Peyer's patch (tissue), 4 donors: ENCODE measurements around the gene ZNF19.

Experiments used
- CTCF ChIP-seq, 6 experiments: fragments of 450-650 bp in 4 of 6; fragments of 200-600 bp in 2 of 6; sonication (generic) in 1 of 6; IDR thresholded peaks; one replicate each; pipeline ENCODE4 v1.5.1; 2017 to 2019; ENCODE audit warnings: antibody characterized with exemption in 6 of 6, mild to moderate bottlenecking in 3 of 6, moderate library complexity in 1 of 6
- POLR2A ChIP-seq, 2 donors: fragments of 450-650 bp; IDR thresholded peaks; one replicate each; pipeline ENCODE4 v1.5.1; 2017; ENCODE audit warnings: antibody characterized with exemption in 2 of 2, mild to moderate bottlenecking in 2 of 2, moderate library complexity in 2 of 2

DNA sequence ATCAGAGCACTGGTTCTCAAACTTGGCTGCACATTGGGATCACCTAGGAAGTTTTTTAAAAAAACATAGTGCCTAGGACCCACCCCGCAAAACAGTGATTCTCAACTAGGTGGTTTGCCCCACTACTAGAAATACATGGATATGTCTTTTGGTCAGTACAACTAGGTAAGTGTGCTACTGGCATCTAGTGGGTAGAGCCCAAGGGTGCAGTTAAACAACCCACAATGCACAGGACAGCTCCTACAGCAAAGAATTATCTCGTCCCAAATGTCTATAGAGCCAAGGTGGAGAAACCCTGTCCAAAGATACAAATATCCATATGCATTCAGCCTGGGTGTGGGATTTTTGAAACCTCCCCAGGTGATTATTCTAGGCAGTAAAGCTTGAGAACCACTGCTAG, 11.8 kb upstream of the ZNF19 start:
- no peak for TF ChIP-seq POLR2A (IDR thresholded peaks at IDR 0.05)
- no peak for TF ChIP-seq CTCF (IDR thresholded peaks at IDR 0.05)
